Activated CD4-positive, alpha-beta T cell treated with anti-CD3 and anti-CD28 coated beads for 4 hours (primary cell): Measurements from ENCODE around the gene SPOCK2.
"Not testable (repeated sequence)": the region's sequence is repeated elsewhere in the genome, so short reads cannot be mapped to it uniquely, and the experiment has no call there.

Experiments used
- DNase-seq, 2 donors: peaks; one replicate each; pipeline ENCODE4 v3.0.0-alpha.2; 2020

Gene SPOCK2

DNA sequence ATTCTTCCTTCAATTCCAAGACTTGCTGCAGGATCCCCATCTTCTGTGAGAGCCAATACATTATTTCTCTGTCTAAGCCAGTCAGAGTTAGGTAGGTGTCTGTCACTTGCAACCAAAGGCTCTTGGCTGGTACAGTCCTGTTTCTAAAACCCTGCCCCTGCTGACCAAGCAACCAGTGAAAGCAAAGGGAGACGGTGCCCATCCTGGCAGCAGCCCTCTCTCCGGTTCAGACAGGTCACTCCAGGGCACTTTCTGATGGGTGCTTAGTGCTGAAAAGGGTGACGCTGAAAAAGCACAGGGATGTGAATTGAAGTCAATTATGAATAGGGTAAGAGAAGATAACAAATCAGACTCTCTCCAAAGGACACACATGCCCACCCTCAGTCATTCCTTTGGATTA lies 37.5 kb downstream of the SPOCK2 start:
- DNase-seq = no peak

DNA sequence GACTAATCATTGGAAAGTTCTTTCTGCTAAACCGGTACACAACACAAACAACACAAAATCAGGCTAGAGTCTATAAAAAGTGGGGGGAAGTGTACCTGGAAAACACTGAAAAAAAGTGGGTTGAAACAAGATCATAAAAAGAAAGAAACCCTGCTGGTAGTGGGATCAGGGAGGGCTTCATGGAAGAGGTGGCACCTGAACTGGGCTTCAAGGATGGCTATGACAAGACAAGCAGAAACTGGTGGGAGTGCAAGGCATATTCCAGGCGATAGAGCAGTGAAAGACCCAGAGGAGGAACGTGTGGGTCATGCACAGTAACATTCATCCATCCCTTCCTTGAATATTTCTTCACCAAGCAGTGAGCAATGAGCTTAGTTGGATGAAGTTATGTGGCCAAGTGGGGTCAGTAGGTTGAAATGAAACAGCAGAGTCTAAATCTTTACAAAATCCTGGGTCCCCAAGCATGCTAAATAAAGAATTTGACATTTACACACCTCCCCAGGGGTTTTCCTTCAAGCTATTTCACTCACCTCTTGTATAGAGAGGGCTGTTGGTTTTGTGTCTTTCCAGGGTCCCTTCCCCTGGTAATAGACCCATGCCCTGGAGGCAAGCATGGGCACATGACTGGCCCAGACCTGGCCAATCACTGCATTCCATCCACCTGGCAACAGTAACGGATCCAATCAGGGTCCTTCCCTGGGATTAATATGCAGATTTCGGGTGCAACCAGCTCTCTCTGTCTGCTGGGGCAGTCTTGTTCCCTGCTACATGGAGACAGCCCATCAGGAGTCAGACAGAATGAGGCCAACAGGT lies 38.2 kb downstream of the SPOCK2 start:
- DNase-seq = no peak

DNA sequence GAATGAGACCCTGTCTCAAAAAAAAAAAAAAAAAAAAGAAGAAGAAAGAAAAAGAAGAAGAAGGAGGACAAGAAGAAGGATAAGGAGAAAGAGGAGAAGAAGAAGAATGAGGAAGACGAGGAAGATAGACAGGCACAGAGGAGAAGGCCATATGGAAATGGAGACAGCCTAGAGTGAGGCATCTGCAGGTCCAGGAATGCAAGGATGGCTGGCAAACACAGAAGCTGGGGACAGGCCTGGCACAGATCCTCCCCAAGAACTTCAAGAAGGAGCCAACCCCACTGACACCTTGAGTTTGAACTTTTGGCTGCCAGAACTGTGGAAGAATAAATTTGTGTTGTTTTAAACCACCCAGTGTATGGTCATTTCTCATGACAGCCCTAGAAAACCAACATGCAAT lies 38.9 kb downstream of the SPOCK2 start:
- DNase-seq = no peak

- DNase-seq = peak; percentile 82 to 94
Measured at GRCh38 chr10:72048450-72049124, 39.8 kb downstream of the SPOCK2 start.

DNA sequence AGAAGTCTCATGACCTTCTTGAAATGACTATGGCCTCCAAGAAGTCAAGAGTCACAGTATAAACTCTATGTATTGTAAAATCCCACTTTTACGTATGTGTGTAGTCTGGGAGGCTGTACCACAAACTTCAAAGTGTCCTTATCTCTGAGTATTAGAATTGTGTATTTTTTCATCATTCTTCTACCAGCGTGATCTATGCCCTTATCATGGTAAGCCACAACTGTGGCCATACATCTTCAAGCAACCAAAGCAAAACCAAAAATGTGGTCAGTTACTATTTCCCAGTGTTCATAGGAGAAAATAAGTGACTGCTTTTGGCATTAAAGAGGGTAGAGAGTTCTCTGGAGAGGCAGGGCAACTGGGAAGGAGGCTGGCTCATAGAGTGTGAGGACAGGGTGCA lies 42.8 kb downstream of the SPOCK2 start:
- no peak for DNase-seq

DNA sequence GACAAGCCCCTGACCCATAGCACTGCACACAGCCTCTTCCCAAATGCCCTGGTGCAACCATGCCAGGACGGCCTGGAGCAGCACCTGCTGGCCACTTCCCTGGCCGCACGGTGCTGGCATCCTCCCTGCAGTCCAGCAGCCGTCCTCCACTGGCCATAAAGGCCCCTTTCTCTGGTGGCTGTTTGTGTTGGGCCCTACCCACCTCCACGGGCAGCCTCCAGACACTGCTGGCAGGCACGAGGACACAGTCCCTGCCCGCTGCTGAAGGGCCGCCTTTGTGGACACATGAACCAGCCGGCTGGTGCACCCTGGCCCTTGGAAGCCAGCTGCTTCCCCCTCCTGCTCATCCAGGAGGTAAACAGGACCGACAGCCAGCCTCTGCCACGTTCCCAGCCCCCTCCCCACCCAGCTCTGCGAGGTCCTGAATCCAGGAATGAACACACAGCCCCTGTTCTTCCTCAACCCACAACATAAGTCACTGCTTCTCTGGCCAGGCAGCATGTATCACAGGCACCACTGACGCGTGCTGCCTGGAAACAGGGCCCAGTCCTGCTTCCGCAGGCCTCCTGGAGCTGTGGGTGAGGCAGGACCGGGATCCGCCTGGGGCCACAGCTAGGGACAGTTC lies 43.8 kb downstream of the SPOCK2 start:
- DNase-seq = no peak

DNA sequence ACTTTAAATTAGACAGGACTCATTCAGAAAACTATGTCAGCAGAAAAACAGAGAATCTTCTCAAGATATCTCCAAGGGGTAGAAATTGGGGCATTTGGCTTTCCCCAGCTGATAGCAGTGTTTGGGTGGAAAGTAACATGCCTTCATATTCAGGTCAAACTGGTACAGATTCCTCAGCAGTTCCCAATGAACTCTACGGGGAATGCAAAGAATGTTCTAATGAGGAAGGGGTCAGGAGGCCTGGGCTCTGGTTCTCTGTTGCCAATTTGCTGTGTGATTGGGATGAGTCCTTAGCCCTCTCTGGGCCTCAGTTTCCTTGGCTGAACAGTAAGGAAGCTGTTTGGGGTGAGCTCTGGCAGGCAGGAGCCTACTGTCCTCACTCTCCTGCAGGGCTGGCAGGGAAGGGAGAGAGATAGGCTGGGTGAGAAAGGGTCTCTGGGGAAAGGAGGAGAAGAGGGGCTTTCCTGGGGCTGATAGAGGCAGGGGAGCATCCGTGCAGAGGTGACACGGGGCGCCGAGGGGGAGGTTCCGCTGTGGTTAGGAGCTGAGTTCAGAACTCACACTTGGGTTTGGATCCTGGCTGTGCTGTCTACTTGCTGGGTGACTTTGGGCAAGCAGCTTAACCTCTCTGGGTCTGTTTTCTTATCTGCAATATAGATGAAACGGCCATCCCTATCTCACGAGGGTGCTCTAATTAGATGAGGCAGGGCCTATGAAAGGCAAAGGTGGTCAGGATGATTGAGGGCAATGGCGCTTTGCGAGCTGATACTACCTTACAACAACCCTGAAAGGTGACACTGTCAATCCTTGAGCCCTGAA lies 45.1 kb downstream of the SPOCK2 start:
- no peak for DNase-seq

DNA sequence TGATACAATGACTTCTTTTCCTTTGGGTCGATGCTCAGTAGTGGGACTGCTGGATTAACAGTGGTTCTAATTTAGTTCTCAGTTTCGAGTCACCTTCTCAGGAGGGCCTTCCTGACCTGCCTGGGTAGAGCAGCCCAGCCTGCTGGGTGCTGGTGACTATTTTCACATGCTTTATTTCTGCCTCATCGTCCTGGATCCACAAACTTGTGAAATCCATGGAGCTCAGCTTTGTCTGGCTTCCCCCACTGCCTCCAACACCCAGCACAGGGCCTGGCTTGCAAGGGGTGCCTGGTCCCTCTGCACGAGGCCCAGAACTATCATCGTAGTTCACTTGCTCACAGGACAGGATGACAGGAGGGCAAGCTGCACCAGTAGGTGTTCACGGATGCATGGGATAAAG lies 46.9 kb downstream of the SPOCK2 start:
- DNase-seq = no peak

- no peak for DNase-seq
Measured at GRCh38 chr10:72039377-72039776, 49.0 kb downstream of the SPOCK2 start.

- no peak for DNase-seq
Measured at GRCh38 chr10:72038458-72039001, 49.8 kb downstream of the SPOCK2 start.

DNA sequence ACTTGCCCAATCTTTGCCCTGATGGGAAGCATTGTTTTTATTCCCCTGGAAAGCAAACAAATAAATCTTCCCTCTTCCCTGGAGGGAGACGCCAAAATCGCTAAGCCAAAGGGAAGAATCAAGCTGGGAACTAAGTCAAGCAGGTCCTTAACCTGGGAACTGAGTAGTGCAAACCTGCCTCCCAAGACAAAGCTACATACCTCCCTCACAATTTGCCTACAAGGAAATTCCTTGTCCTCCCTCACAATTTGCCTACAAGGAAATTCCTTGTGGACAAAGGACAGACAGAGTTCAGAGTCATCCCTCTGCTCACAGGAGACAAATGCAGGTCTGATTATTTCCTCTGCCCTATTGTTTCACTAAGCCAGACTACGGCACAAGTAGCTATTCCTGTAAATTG lies 50.5 kb downstream of the SPOCK2 start:
- no peak for DNase-seq

DNA sequence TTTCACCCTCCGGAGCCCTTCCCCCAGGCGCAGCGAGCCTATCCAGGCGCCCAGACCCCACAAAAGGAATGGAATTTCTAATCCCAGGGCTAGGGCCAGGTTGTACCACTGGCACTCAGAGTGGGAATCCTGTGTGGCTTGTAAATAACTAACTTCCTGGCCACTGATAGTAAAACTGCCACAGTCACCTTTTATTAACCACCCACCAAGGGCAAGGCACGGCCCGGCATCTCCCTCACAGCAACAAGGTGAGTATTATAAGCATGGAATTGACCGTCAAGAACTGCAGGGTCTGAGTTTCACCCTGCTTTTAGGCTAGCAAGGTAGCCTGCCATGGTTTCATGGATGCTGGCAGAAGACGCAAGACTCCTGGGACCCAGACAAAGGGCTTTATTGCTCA lies 51.1 kb downstream of the SPOCK2 start:
- DNase-seq = no peak

DNA sequence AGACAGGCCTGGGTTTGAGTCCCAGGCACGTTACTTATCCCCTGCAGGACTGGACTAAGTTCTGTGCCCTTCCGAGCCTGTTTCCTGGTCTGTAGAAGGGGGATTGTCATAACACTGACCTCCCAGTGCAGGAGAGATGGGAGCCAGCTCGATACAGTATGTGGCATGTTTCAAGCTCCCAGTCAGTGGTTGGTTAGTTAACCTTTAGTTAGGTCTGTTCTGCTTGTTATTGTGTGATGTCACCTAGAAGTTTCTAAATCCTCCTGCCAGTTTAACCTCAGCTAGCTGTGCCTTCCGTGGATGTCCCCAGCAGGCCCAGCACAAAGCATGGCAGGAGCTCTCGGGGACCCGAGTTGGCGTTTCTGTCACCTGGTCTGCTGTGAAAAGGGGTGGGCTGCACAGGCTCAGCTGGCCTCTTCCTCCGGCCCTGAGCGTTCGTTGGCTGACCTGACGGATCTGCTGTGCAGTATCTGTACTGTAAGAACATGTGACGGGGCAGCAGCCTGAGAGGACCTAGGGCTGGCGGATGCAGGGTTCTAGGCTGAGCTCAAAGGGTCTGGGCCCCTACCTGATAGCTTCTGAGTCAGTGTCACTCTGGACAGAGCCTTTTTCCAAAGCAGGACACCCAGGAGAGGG lies 53.0 kb downstream of the SPOCK2 start:
- no peak for DNase-seq

GRCh38 chr10:72034761-72035160 lies 53.6 kb downstream of the SPOCK2 start:
- no peak for DNase-seq

DNA sequence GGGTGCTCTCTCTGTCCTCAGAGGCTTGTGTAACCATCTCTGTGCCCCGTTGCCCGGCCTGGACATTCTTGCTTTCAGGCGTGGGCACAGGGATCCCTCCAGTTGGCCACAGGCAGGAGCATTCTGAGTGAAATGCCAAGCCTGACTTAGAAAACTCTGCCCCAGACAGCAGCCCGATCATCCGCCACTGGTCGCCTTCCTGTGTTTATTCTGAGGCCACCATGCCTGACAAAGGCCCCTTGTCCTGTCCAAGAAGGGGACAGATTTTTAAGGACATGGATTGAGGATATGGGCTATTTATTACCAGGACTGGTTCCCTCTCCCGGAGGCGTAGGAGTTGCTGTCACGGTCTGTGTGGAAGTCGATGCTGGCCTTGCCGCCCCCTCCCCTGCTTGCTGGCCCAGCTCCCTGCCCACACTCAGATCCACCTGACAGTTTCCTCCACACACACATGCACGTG lies 54.3 kb downstream of the SPOCK2 start:
- no peak for DNase-seq

GRCh38 chr10:72032409-72033162 lies 55.8 kb downstream of the SPOCK2 start:
- DNase-seq = not testable (repeated sequence)

DNA sequence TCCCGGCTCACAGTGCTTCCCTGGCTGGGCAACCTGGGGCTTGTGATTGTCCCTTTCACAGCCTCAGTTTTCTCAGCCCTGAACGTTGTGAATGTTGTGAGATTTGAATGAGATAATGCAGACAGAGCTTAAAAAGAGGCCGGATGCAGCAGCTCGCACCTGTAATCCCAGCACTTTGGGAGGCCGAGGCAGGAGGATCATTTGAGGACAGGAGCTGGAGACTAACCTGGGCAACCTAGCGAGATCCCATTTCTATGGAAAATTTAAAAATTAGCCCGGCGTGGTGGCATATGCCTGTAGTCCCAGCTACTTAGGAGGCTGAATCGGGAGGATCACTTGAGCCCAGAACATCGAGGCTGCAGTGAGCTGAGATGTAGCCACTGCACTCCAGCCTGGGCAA lies 56.6 kb downstream of the SPOCK2 start:
- no peak for DNase-seq

DNA sequence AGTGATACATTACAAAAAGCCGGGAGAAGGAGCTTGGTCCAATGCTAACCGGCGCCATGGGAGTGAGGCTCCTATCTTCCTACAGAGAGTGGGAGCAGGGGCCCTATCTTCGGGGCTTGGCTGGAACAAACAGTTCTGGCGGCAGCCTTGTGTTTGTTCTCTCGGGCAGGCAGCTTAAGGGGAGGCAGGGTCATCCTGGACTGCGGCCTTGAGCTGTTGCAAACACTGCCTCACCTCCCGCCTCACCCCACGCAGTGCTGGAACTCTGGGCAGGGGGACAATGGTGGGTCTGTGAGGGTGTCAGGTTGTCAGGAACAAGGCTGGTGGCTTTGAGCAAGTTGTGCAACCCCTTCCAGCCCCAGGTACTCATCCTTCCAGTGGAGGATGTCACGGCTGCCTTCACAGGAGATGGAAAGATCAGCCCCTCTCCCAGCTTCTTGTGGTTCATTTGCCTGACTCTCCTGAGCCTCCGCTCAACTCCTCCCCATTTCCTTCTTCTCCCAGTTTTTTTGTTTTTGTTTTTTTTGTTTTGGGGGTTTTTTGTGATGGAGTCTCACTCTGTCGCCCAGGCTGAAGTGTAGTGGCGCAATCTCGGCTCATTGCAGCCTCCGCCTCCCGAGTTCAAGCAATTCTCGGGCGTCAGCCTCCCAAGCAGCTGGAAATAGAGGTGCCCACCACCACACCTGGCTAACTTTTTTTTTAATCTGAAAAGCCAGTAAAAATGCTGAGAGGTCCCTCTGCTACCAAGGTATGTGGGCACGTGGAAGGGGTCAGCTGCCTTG lies 57.4 kb downstream of the SPOCK2 start:
- DNase-seq = no peak

- DNase-seq = no peak
Measured at GRCh38 chr10:72029414-72029813, 58.9 kb downstream of the SPOCK2 start.

DNA sequence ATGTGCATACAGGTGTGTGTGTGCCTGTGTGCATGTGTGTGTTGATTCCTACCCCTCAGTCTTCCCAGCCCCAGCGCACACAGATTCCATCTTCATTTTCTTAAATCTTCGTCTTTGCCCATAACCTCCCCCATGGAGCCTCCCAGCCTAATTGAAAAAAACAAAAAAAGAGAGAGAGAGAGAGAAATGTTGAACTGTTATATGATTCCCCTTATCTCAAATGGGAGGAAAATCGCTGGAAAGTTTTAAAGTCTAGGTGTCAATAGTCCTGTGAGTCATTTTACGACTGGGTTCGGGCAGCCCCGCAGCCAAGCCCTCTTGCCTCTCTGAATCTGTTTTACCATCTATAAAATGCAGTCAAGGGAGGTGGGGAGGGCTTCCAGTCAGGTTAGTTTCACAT lies 60.9 kb downstream of the SPOCK2 start:
- DNase-seq = no peak
